Measurements from ENCODE around the gene CORIN. TPM values are rescaled to one million over a fixed set of nuclear protein-coding genes. Genes with fewer than 3 reads are reported as not detected.

Gene CORIN
- total RNA-seq, 1 experiment from 2014 or later, result 3.5 TPM

DNA sequence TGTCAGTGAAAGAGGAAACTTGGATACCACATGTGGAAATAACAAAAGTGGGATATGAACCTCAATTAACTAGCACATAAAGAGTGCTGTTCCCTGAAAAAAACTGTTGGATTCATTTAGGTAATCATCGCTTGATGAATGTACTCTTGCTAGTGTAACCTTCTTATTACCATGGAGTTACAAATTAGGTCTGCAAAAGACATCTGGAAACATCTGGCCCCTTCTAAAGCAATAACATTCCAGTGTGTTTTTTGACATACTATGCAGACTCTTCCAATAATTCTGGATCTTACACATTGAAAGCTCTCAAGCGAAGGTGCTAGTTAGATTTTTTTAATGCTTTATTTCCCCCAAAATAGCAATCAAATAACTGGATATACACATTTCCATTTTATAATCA lies 218.2 kb downstream of the CORIN start (continued):
- TF ChIP-seq EZH2phosphoT487 (IDR thresholded peaks at IDR 0.05; ENCODE audit: borderline replicate concordance), result no peak
- TF ChIP-seq, protein P1, sequence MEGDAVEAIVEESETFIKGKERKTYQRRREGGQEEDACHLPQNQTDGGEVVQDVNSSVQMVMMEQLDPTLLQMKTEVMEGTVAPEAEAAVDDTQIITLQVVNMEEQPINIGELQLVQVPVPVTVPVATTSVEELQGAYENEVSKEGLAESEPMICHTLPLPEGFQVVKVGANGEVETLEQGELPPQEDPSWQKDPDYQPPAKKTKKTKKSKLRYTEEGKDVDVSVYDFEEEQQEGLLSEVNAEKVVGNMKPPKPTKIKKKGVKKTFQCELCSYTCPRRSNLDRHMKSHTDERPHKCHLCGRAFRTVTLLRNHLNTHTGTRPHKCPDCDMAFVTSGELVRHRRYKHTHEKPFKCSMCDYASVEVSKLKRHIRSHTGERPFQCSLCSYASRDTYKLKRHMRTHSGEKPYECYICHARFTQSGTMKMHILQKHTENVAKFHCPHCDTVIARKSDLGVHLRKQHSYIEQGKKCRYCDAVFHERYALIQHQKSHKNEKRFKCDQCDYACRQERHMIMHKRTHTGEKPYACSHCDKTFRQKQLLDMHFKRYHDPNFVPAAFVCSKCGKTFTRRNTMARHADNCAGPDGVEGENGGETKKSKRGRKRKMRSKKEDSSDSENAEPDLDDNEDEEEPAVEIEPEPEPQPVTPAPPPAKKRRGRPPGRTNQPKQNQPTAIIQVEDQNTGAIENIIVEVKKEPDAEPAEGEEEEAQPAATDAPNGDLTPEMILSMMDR (IDR thresholded peaks at IDR 0.05 in 2 of 3, conservative IDR thresholded peaks at IDR 0.05 in 1 of 3; ENCODE audit: borderline replicate concordance in 1 of 3, insufficient read depth in 1 of 3, low read depth in 2 of 3, low read length in 2 of 3), result no peak

DNA sequence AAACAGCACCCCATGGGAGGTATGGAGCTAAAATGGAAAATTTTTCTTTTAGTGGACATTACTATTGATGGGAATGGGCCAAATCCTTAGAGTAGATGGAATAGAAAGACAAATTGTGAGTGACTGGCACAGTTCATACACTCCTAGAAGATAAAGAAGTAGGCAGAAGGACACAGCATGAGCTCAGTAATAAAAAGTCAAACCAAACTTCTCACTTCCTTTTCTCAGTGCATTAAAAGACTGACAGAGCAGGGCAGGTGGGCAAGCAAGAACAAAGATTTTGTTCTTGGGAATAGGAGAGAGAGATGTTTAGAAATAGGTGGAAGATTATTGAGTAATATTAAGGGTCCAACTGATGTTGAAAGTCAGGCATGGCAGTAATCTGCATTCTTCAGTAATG lies 220.3 kb downstream of the CORIN start:
- no peaks in the 10 kb centered on the region for H3K4me1 ChIP-seq (ENCODE audit: control insufficient read depth in 1 of 2, insufficient read depth in 2 of 2, low read length in 2 of 2)
- no peak overlapping the region for H3K27ac ChIP-seq (ENCODE audit: low read depth, low read length)
- DNase-seq (ENCODE audit: low read depth, low spot score) (no peak), ATAC-seq (no peak)
- no TSS peak for BruUV-seq (replicated peaks)
- no peak overlapping the region for H3K4me2 ChIP-seq (ENCODE audit: low read length)
- no peaks in the 10 kb centered on the region for H4K20me1 ChIP-seq (ENCODE audit: insufficient read depth)
- ChIA-PET CTCF (no interaction called here), POLR2A (no interaction called here), RAD21 (ENCODE audit: low non-redundant PET in 1 of 2, low total read pairs in 2 of 2, uncharacterized antibody in 2 of 2, unreplicated experiment in 2 of 2) (no interaction called here)
- H3K4me3 ChIP-seq (replicated peaks in 1 of 2; ENCODE audit: low read depth in 1 of 2, low read length in 2 of 2), result no peak overlapping the region
- no peaks in the 10 kb centered on the region for H3K27me3 ChIP-seq (ENCODE audit: insufficient read depth, low read length)
- no peak overlapping the region for H3K9ac ChIP-seq (ENCODE audit: low read length)
- H3K79me2 ChIP-seq (ENCODE audit: insufficient read depth, low read length), result no peaks in the 10 kb centered on the region
- intact Hi-C loops (cut with micrococcal nuclease), result no loop called here
- no peaks in the 10 kb centered on the region for H3K9me2 ChIP-seq (ENCODE audit: insufficient read depth)
- H3K36me3 ChIP-seq (ENCODE audit: control insufficient read depth in 1 of 2, insufficient read depth in 2 of 2, low read length in 2 of 2), result no peaks in the 10 kb centered on the region
- no peak overlapping the region for H2AFZ ChIP-seq (ENCODE audit: low read depth, low read length, poor library complexity, severe bottlenecking)
- TF ChIP-seq EZH2phosphoT487 (IDR thresholded peaks at IDR 0.05; ENCODE audit: borderline replicate concordance) (no peak), FOSL1 (IDR thresholded peaks at IDR 0.05; ENCODE audit: low read depth) (no peak), POLR2AphosphoS5 (IDR thresholded peaks at IDR 0.05; ENCODE audit: low read depth, low read length) (no peak), YY1 (IDR thresholded peaks at IDR 0.05; ENCODE audit: extremely low read depth, insufficient replicate concordance, low read depth, low read length) (no peak), ELF1 (IDR thresholded peaks at IDR 0.05; ENCODE audit: borderline replicate concordance, low read depth) (no peak), JUND (IDR thresholded peaks at IDR 0.05) (no peak), CEBPB (IDR thresholded peaks at IDR 0.05; ENCODE audit: low read depth) (no peak), EZH2 (IDR thresholded peaks at IDR 0.05) (no peak), RAD21 (IDR thresholded peaks at IDR 0.05; ENCODE audit: low read depth) (no peak), SRF (IDR thresholded peaks at IDR 0.05; ENCODE audit: low read depth) (no peak), ZNF274 (IDR thresholded peaks at IDR 0.05; ENCODE audit: low read depth, low read length) (no peak), SIN3A (IDR thresholded peaks at IDR 0.05; ENCODE audit: low read depth) (no peak), SP1 (IDR thresholded peaks at IDR 0.05; ENCODE audit: low read depth) (no peak), ZFX (IDR thresholded peaks at IDR 0.05) (no peak), EGR1 (IDR thresholded peaks at IDR 0.05; ENCODE audit: low read depth) (no peak)
- TF ChIP-seq, protein P2, sequence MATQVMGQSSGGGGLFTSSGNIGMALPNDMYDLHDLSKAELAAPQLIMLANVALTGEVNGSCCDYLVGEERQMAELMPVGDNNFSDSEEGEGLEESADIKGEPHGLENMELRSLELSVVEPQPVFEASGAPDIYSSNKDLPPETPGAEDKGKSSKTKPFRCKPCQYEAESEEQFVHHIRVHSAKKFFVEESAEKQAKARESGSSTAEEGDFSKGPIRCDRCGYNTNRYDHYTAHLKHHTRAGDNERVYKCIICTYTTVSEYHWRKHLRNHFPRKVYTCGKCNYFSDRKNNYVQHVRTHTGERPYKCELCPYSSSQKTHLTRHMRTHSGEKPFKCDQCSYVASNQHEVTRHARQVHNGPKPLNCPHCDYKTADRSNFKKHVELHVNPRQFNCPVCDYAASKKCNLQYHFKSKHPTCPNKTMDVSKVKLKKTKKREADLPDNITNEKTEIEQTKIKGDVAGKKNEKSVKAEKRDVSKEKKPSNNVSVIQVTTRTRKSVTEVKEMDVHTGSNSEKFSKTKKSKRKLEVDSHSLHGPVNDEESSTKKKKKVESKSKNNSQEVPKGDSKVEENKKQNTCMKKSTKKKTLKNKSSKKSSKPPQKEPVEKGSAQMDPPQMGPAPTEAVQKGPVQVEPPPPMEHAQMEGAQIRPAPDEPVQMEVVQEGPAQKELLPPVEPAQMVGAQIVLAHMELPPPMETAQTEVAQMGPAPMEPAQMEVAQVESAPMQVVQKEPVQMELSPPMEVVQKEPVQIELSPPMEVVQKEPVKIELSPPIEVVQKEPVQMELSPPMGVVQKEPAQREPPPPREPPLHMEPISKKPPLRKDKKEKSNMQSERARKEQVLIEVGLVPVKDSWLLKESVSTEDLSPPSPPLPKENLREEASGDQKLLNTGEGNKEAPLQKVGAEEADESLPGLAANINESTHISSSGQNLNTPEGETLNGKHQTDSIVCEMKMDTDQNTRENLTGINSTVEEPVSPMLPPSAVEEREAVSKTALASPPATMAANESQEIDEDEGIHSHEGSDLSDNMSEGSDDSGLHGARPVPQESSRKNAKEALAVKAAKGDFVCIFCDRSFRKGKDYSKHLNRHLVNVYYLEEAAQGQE (IDR thresholded peaks at IDR 0.05; ENCODE audit: low read depth), result no peak
- TF ChIP-seq, protein P3, sequence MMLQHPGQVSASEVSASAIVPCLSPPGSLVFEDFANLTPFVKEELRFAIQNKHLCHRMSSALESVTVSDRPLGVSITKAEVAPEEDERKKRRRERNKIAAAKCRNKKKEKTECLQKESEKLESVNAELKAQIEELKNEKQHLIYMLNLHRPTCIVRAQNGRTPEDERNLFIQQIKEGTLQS (IDR thresholded peaks at IDR 0.05), result no peak
- TF ChIP-seq, protein P1 (IDR thresholded peaks at IDR 0.05 in 2 of 3, conservative IDR thresholded peaks at IDR 0.05 in 1 of 3; ENCODE audit: borderline replicate concordance in 1 of 3, insufficient read depth in 1 of 3, low read depth in 2 of 3, low read length in 2 of 3), result no peak
- no peaks in the 10 kb centered on the region for H3K9me3 ChIP-seq (ENCODE audit: control insufficient read depth in 1 of 2, insufficient read depth in 1 of 2, low read depth in 1 of 2, low read length in 2 of 2)

Data from HCT116 (cell line).